Coronary artery (tissue), 2 donors: Measurements from ENCODE around the gene PTTG1IP.

Source experiments
- DNase-seq: peaks from one replicate; pipeline ENCODE4 v3.0.0-alpha.2; 2017; ENCODE audit warnings: low spot score
- H3K27ac ChIP-seq, 2 donors: fragments of 200-600 bp; sonication (generic); one replicate each; pipeline ENCODE4 v1.5.1; 2016 to 2019
- H3K4me3 ChIP-seq: fragments of 200-600 bp; sonication (generic); 2 replicates; pipeline ENCODE4 v1.5.1; 2016; ENCODE audit warnings: mild to moderate bottlenecking, moderate library complexity
- CTCF ChIP-seq: fragments of 200-600 bp; sonication (generic); IDR thresholded peaks from one replicate; pipeline ENCODE4 v1.5.1; 2019; ENCODE audit warnings: antibody characterized with exemption

The PTTG1IP gene

GRCh38 chr21:44812640-44813039 is 60.9 kb downstream of the PTTG1IP start:
- TF ChIP-seq CTCF = no peak
- DNase-seq = no peak
- H3K27ac ChIP-seq = no peak overlapping the region

GRCh38 chr21:44810779-44811178 is 62.7 kb downstream of the PTTG1IP start:
- no peak overlapping the region for H3K27ac ChIP-seq
- TF ChIP-seq CTCF = no peak
- no peak for DNase-seq
- H3K4me3 ChIP-seq = no peak overlapping the region

More at GRCh38 chr21:44812640-44813039, 60.9 kb downstream of the PTTG1IP start:
- no peak overlapping the region for H3K4me3 ChIP-seq

GRCh38 chr21:44805859-44806258 is 67.6 kb downstream of the PTTG1IP start:
- TF ChIP-seq CTCF = no peak
- Histone ChIP-seq H3K4me3 (no peak overlapping the region), H3K27ac (no peak overlapping the region)
- DNase-seq = no peak

- Histone ChIP-seq H3K27ac (no peak overlapping the region), H3K4me3 (no peak overlapping the region)
- TF ChIP-seq CTCF = no peak
- no peak for DNase-seq
Measured at GRCh38 chr21:44805226-44805625, 68.3 kb downstream of the PTTG1IP start.

- H3K27ac ChIP-seq = no peak overlapping the region
- DNase-seq = no peak
- H3K4me3 ChIP-seq = no peak overlapping the region
- TF ChIP-seq CTCF = no peak
Measured at GRCh38 chr21:44804762-44805161, 68.7 kb downstream of the PTTG1IP start.

- H3K4me3 ChIP-seq = no peak overlapping the region
- no peak for DNase-seq
- no peak for TF ChIP-seq CTCF
- H3K27ac ChIP-seq = no peak overlapping the region
Measured at GRCh38 chr21:44803651-44804050, 69.8 kb downstream of the PTTG1IP start.

GRCh38 chr21:44802396-44803153 is 70.9 kb downstream of the PTTG1IP start:
- no peak for TF ChIP-seq CTCF
- DNase-seq = no peak
- Histone ChIP-seq H3K4me3 (peak overlapping the region; percentile 82), H3K27ac (peak overlapping the region in 1 of 2 donors; percentile 69)
